ENCODE results near the gene UGT1A8.
"Not testable (repeated sequence)": the region's sequence is repeated elsewhere in the genome, so short reads cannot be mapped to it uniquely, and the experiment has no call there.

UGT1A8 gene

GRCh38 chr2:233627331-233628025, 10.0 kb downstream of the UGT1A8 start:
- TF ChIP-seq CTCF (IDR thresholded peaks at IDR 0.05) = no peak

GRCh38 chr2:233636306-233636705, 18.9 kb downstream of the UGT1A8 start, which contains the start of gene UGT1A10:
UGT1A10 (plus strand) TSS chr2:233636448; CDS start chr2:233636523, 75 bp downstream.
- TF ChIP-seq CTCF (IDR thresholded peaks at IDR 0.05) = not testable (repeated sequence)

GRCh38 chr2:233638836-233639235, 21.4 kb downstream of the UGT1A8 start:
- TF ChIP-seq CTCF (IDR thresholded peaks at IDR 0.05) = no peak

- TF ChIP-seq CTCF (IDR thresholded peaks at IDR 0.05) = no peak
Observed at GRCh38 chr2:233639860-233640259, 22.4 kb downstream of the UGT1A8 start.

- TF ChIP-seq CTCF (IDR thresholded peaks at IDR 0.05) = no peak
Observed at GRCh38 chr2:233643128-233643527, 25.7 kb downstream of the UGT1A8 start.

- TF ChIP-seq CTCF (IDR thresholded peaks at IDR 0.05) = no peak
Observed at GRCh38 chr2:233650981-233651380, 33.5 kb downstream of the UGT1A8 start.

- TF ChIP-seq CTCF (IDR thresholded peaks at IDR 0.05) = no peak
Observed at GRCh38 chr2:233651430-233651829, 34.0 kb downstream of the UGT1A8 start.

GRCh38 chr2:233654501-233654900, 37.1 kb downstream of the UGT1A8 start:
- no peak for TF ChIP-seq CTCF (IDR thresholded peaks at IDR 0.05)
